Naive thymus-derived CD4-positive, alpha-beta T cell (primary cell): ENCODE data around the gene NTHL1. TPM values are rescaled to one million over a fixed set of nuclear protein-coding genes. Genes with fewer than 3 reads are reported as not detected.

Source experiments
- ATAC-seq: fragments of 150-1000 bp; cut with Tn5 transposase; 2 replicates; pipeline ENCODE4 v1.10.0; 2021; ENCODE audit warnings: mild to moderate bottlenecking, moderate library complexity
- CTCF ChIA-PET: fragments of 350-600 bp; sonication (Branson Sonifier 250); formaldehyde crosslinking; loops from one replicate; lab custom pipeline; 2021; ENCODE audit warnings: antibody characterized with exemption; lab: Charles Lee
- POLR2A ChIA-PET: fragments of 350-600 bp; sonication (Branson Sonifier 250); formaldehyde crosslinking; loops from one replicate; lab custom pipeline; 2021; ENCODE audit warnings: antibody characterized with exemption, inconsistent platforms; lab: Charles Lee
- DNase-seq, 9 donors: peaks; one replicate each; pipeline versions ENCODE4 v3.0.0 to v3.0.0-alpha.2; 2020 to 2022; ENCODE audit warnings: mixed read lengths in 1 of 9
- H3K27ac ChIP-seq: one replicate; pipeline ENCODE4 v1.7.0; 2013; ENCODE audit warnings: mild to moderate bottlenecking, low read depth, low read length, moderate library complexity
- H3K27me3 ChIP-seq, 2 donors: one replicate each; pipeline ENCODE4 v1.7.0; 2013; ENCODE audit warnings: low read length in 2 of 2, mild to moderate bottlenecking in 2 of 2, moderate library complexity in 2 of 2; ENCODE audit not compliant: control insufficient read depth in 2 of 2, insufficient read depth in 2 of 2
- H3K36me3 ChIP-seq, 3 experiments: 1 replicate in 2 of 3; 2 replicates in 1 of 3; pipeline ENCODE4 v1.7.0; 2013; ENCODE audit warnings: low read length in 3 of 3, mild to moderate bottlenecking in 3 of 3, moderate library complexity in 1 of 3; ENCODE audit not compliant: insufficient read depth in 3 of 3, control insufficient read depth in 2 of 3
- H3K4me1 ChIP-seq, 2 donors: one replicate each; pipeline ENCODE4 v1.7.0; 2013; ENCODE audit warnings: low read length in 2 of 2, mild to moderate bottlenecking in 2 of 2, moderate library complexity in 1 of 2; ENCODE audit not compliant: control insufficient read depth in 2 of 2, insufficient read depth in 2 of 2
- H3K4me3 ChIP-seq: 2 replicates; pipeline ENCODE4 v1.7.0; 2013; ENCODE audit warnings: mild to moderate bottlenecking, low read length
- H3K9me3 ChIP-seq, 3 experiments: 1 replicate in 2 of 3; 2 replicates in 1 of 3; pipeline ENCODE4 v1.7.0; 2013; ENCODE audit warnings: low read length in 3 of 3; ENCODE audit not compliant: control insufficient read depth in 2 of 3
- H3K27ac Mint-ChIP-seq, 9 donors: one replicate each; pipeline ENCODE4 v1.8.0; 2020 to 2022; ENCODE audit warnings: mixed read lengths in 9 of 9, mild to moderate bottlenecking in 8 of 9, moderate library complexity in 5 of 9, inconsistent platforms in 2 of 9
- H3K27me3 Mint-ChIP-seq, 5 donors: one replicate each; pipeline ENCODE4 v1.8.0; 2021 to 2022; ENCODE audit warnings: mixed read lengths in 5 of 5, mild to moderate bottlenecking in 1 of 5
- H3K36me3 Mint-ChIP-seq, 5 donors: one replicate each; pipeline ENCODE4 v1.8.0; 2020 to 2022; ENCODE audit warnings: mixed read lengths in 5 of 5, mild to moderate bottlenecking in 3 of 5, inconsistent platforms in 1 of 5
- H3K4me1 Mint-ChIP-seq, 7 donors: one replicate each; pipeline ENCODE4 v1.8.0; 2020 to 2022; ENCODE audit warnings: mixed read lengths in 7 of 7, mild to moderate bottlenecking in 3 of 7, inconsistent platforms in 1 of 7
- H3K4me3 Mint-ChIP-seq, 10 donors: one replicate each; pipeline ENCODE4 v1.8.0; 2020 to 2022; ENCODE audit warnings: mild to moderate bottlenecking in 10 of 10, mixed read lengths in 10 of 10, moderate library complexity in 6 of 10, inconsistent platforms in 2 of 10
- H3K9me3 Mint-ChIP-seq, 11 donors: one replicate each; pipeline ENCODE4 v1.8.0; 2020 to 2022; ENCODE audit warnings: mixed read lengths in 11 of 11, mild to moderate bottlenecking in 4 of 11, inconsistent platforms in 1 of 11, moderate library complexity in 1 of 11
- intact Hi-C, 2 donors: fragments of 100-400 bp; cut with micrococcal nuclease; formaldehyde crosslinking; loops; one replicate each; pipeline ENCODE4 v1.15.1; 2023
- polyA plus RNA-seq, 2 donors: library from polyadenylated mRNA; unstranded; fragments of 300-500 nt; fragmentation: Illumina TruSeq; gene quantifications; one replicate each; pipeline ENCODE4 v1.2.3, GENCODE V29; 2021
- total RNA-seq, 6 experiments: library from RNA in 5 of 6; stranded (reverse) in 5 of 6; gene quantifications; 1 replicate in 5 of 6; 2 replicates in 1 of 6; pipeline ENCODE4 v1.2.3 and lab custom pipeline; 2021 to 2026

Gene NTHL1
- total and polyA plus RNA-seq, 7 experiments from 2014 or later, result 4.4 to 27.0 (median 9.4) TPM

GRCh38 chr16:2087748-2088631 is 40.4 kb upstream of the NTHL1 start:
- ATAC-seq, result no peak
- no peaks in the 10 kb centered on the region for H3K4me1 ChIP-seq
- Mint-ChIP-seq H3K4me3 (no peak overlapping the region), H3K36me3 (peaks cover 0 to 3% (median 0%) of the 10 kb centered on the region in 5 donors), H3K4me1 (peaks cover 0 to 2% (median 0%) of the 10 kb centered on the region in 7 donors), H3K9me3 (no peaks in the 10 kb centered on the region), H3K27me3 (no peaks in the 10 kb centered on the region), H3K27ac (no peak overlapping the region)
- no peaks in the 10 kb centered on the region for H3K27me3 ChIP-seq
- H3K27ac ChIP-seq, result no peak overlapping the region
- H3K9me3 ChIP-seq, result no peaks in the 10 kb centered on the region
- CTCF ChIA-PET, result no interaction called here
- DNase-seq, result no peak
- peaks cover 0 to 93% (median 0%) of the 10 kb centered on the region in 3 experiments for H3K36me3 ChIP-seq
- POLR2A ChIA-PET, result no interaction called here
- H3K4me3 ChIP-seq, result no peak overlapping the region
- intact Hi-C loops, result no loop called here

GRCh38 chr16:2086812-2087747 is 39.4 kb upstream of the NTHL1 start:
- Histone ChIP-seq H3K36me3 (peaks cover 0 to 93% (median 0%) of the 10 kb centered on the region in 3 experiments), H3K27ac (no peak overlapping the region), H3K9me3 (no peaks in the 10 kb centered on the region), H3K4me3 (no peak overlapping the region), H3K4me1 (no peaks in the 10 kb centered on the region), H3K27me3 (no peaks in the 10 kb centered on the region)
- POLR2A ChIA-PET, result no interaction called here
- Mint-ChIP-seq H3K4me1 (peaks cover 0 to 2% (median 0%) of the 10 kb centered on the region in 7 donors), H3K4me3 (no peak overlapping the region), H3K27ac (no peak overlapping the region), H3K36me3 (peaks cover 0 to 6% (median 0%) of the 10 kb centered on the region in 5 donors), H3K9me3 (no peaks in the 10 kb centered on the region), H3K27me3 (no peaks in the 10 kb centered on the region)
- no peak for DNase-seq
- CTCF ChIA-PET, result interaction anchor here (0.5 kb wide), 1 partner anchor 166 kb away, joined by 3 read pairs; no protein-coding TSS in a partner anchor
- no peak for ATAC-seq
- intact Hi-C loops, result no loop called here

GRCh38 chr16:2086106-2086742 is 38.6 kb upstream of the NTHL1 start:
- intact Hi-C loops, result no loop called here
- Mint-ChIP-seq H3K4me3 (no peak overlapping the region), H3K27ac (no peak overlapping the region), H3K9me3 (no peaks in the 10 kb centered on the region), H3K36me3 (peaks cover 0 to 6% (median 0%) of the 10 kb centered on the region in 5 donors), H3K4me1 (peaks cover 0 to 2% (median 0%) of the 10 kb centered on the region in 7 donors), H3K27me3 (no peaks in the 10 kb centered on the region)
- H3K4me1 ChIP-seq, result no peaks in the 10 kb centered on the region
- no peak for DNase-seq
- ATAC-seq, result no peak
- ChIA-PET CTCF (no interaction called here), POLR2A (no interaction called here)
- no peaks in the 10 kb centered on the region for H3K9me3 ChIP-seq
- H3K27ac ChIP-seq, result no peak overlapping the region
- peaks cover 0 to 95% (median 0%) of the 10 kb centered on the region in 3 experiments for H3K36me3 ChIP-seq
- no peaks in the 10 kb centered on the region for H3K27me3 ChIP-seq
- H3K4me3 ChIP-seq, result no peak overlapping the region

GRCh38 chr16:2085669-2086068 is 38.0 kb upstream of the NTHL1 start:
- ATAC-seq (no peak), DNase-seq (no peak)
- peaks cover 0 to 6% (median 0%) of the 10 kb centered on the region in 5 donors for H3K36me3 Mint-ChIP-seq
- intact Hi-C loops, result no loop called here
- Histone ChIP-seq H3K9me3 (no peaks in the 10 kb centered on the region), H3K27ac (no peak overlapping the region), H3K36me3 (peaks cover 0 to 100% (median 0%) of the 10 kb centered on the region in 3 experiments), H3K4me1 (no peaks in the 10 kb centered on the region), H3K27me3 (no peaks in the 10 kb centered on the region), H3K4me3 (no peak overlapping the region)
- no peaks in the 10 kb centered on the region for H3K9me3 Mint-ChIP-seq
- ChIA-PET POLR2A (no interaction called here), CTCF (no interaction called here)
- no peak overlapping the region for H3K4me3 Mint-ChIP-seq
- H3K4me1 Mint-ChIP-seq, result peaks cover 0 to 2% (median 0%) of the 10 kb centered on the region in 7 donors
- H3K27me3 Mint-ChIP-seq, result no peaks in the 10 kb centered on the region
- no peak overlapping the region for H3K27ac Mint-ChIP-seq

GRCh38 chr16:2084895-2085625 is 37.4 kb upstream of the NTHL1 start:
- H3K36me3 ChIP-seq, result peaks cover 0 to 100% (median 0%) of the 10 kb centered on the region in 3 experiments
- intact Hi-C loops, result no loop called here

More at GRCh38 chr16:2084895-2085625, 37.4 kb upstream of the NTHL1 start:
- ChIA-PET CTCF (no interaction called here), POLR2A (no interaction called here)
- no peaks in the 10 kb centered on the region for H3K27me3 ChIP-seq
- H3K27ac Mint-ChIP-seq, result no peak overlapping the region
- H3K9me3 Mint-ChIP-seq, result no peaks in the 10 kb centered on the region
- no peak overlapping the region for H3K27ac ChIP-seq
- peaks cover 0 to 2% (median 0%) of the 10 kb centered on the region in 7 donors for H3K4me1 Mint-ChIP-seq
- no peaks in the 10 kb centered on the region for H3K9me3 ChIP-seq
- DNase-seq, result no peak
- H3K27me3 Mint-ChIP-seq, result no peaks in the 10 kb centered on the region
- no peak overlapping the region for H3K4me3 ChIP-seq
- H3K4me1 ChIP-seq, result no peaks in the 10 kb centered on the region
- peaks cover 0 to 6% (median 0%) of the 10 kb centered on the region in 5 donors for H3K36me3 Mint-ChIP-seq
- H3K4me3 Mint-ChIP-seq, result no peak overlapping the region
- ATAC-seq, result no peak
